Activated T-helper 1 cell treated with Interleukin-2 at 50 U/mL for 16 hours (primary cell): Measurements from ENCODE around the gene PRAMEF27.
"Not testable (repeated sequence)": the region's sequence is repeated elsewhere in the genome, so short reads cannot be mapped to it uniquely, and the experiment has no call there.

ENCODE experiments used
- DNase-seq: peaks from one replicate; pipeline ENCODE4 v3.0.0-alpha.2; 2020; ENCODE audit warnings: low read depth

The PRAMEF27 gene

DNA sequence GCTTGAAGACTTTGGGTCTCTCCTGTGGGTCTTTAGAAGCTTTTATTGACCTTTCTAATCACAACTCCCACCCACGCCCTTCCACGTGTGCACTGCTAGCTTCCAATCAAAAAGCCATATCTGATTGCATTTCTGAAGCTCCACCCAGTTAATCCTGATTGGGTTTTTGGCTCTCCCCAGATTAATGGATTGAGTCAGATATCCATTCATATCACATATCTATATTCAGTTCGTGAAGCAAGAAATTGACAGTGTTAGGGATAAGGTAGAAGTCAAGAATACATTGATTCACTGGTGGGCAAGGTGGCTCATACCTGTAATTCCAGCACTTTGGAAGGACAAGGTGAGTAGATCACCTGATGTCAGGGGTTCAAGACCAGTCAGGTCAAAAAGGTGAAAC lies at the start of gene PRAMEF27:
Gene PRAMEF27 (minus strand): TSS at position 101 of the 400 bp plus-strand sequence. CDS start 2,916 bp downstream, outside the sequence.
- DNase-seq: not testable (repeated sequence)

GRCh38 chr1:13070474-13070873 lies 14.1 kb upstream of the PRAMEF27 start, which contains the start of gene PRAMEF25:
Gene PRAMEF25, plus strand, starts transcription at chr1:13070774. Its CDS starts 2,920 bp downstream, at chr1:13073694.
- DNase-seq: not testable (repeated sequence)

DNA sequence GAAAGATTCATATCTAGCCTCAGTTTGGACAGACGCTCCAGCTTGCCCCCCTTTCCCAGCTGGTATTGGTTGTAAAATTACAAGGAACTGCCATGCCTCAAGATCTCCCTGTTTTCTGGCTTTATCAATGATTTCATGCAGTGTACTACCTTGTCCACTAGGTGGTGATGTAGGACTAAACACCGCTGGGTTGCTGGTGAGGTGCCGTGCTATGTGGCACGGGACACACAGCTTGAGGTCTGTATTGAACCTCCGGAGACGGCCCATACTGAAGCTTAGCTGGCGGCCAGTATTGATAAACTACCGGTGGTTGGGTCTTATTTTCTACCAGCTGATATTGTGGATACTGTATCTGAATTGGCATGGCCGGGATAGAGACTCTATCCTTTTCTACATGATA lies 36.5 kb downstream of the PRAMEF27 start:
- not testable (repeated sequence) for DNase-seq

DNA sequence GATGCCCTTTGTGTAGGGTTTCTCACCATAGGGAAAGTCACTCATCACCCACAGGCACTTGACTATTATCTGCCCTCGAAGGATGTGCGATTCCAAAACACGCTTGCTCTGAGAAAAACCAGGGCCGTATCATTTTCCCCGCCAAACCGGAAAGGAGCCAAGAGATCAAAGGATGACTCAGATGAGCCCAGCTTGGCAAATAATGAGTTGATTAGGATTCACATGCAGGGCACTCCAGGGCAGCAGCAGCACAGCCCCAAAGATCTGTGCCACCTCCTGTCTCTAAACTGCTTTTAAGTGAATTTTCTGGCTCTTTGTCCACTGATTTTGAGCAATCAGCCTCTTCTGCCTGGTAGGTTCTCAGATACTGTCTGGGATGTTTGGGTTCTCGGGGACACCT lies 44.4 kb downstream of the PRAMEF27 start:
- DNase-seq: not testable (repeated sequence)

GRCh38 chr1:13009348-13009747 lies 47.0 kb downstream of the PRAMEF27 start:
- not testable (repeated sequence) for DNase-seq

GRCh38 chr1:13005732-13006131 lies 50.6 kb downstream of the PRAMEF27 start:
- not testable (repeated sequence) for DNase-seq
